SU-DHL-6 (cell line): ENCODE measurements around the gene LZTR1.

ENCODE experiments used
- EZH2phosphoT487 ChIP-seq: fragments of 200-600 bp; sonication (generic), shearing (Covaris generic); conservative IDR thresholded peaks from 2 replicates; pipeline ENCODE4 v1.6.1; 2018; ENCODE audit warnings: mild to moderate bottlenecking, antibody characterized with exemption, low read length, moderate library complexity, mixed read lengths
- TF ChIP-seq, protein P1 (sequence below): fragments of 200-600 bp; sonication (generic); IDR thresholded peaks from one replicate; pipeline ENCODE4 v1.5.1; 2017; ENCODE audit warnings: antibody characterized with exemption, mild to moderate bottlenecking, low read length, moderate library complexity; ENCODE audit not compliant: insufficient read depth, poor library complexity, severe bottlenecking

- TF ChIP-seq, protein P1, sequence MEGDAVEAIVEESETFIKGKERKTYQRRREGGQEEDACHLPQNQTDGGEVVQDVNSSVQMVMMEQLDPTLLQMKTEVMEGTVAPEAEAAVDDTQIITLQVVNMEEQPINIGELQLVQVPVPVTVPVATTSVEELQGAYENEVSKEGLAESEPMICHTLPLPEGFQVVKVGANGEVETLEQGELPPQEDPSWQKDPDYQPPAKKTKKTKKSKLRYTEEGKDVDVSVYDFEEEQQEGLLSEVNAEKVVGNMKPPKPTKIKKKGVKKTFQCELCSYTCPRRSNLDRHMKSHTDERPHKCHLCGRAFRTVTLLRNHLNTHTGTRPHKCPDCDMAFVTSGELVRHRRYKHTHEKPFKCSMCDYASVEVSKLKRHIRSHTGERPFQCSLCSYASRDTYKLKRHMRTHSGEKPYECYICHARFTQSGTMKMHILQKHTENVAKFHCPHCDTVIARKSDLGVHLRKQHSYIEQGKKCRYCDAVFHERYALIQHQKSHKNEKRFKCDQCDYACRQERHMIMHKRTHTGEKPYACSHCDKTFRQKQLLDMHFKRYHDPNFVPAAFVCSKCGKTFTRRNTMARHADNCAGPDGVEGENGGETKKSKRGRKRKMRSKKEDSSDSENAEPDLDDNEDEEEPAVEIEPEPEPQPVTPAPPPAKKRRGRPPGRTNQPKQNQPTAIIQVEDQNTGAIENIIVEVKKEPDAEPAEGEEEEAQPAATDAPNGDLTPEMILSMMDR = no peak
- TF ChIP-seq EZH2phosphoT487 = no peak
These were observed 44.9 kb upstream of the LZTR1 start for GRCh38 chr22:20937031-20937793.
